NCI-H82 (cell line): ENCODE data around the gene SH3BGRL3.
A peak's percentile ranks its signal among the peaks of the same experiment; 100 is the strongest.

Experiments
- DNase-seq: peaks from one replicate; lab custom pipeline; 2025; lab: John Stamatoyannopoulos, UW

The SH3BGRL3 gene

DNA sequence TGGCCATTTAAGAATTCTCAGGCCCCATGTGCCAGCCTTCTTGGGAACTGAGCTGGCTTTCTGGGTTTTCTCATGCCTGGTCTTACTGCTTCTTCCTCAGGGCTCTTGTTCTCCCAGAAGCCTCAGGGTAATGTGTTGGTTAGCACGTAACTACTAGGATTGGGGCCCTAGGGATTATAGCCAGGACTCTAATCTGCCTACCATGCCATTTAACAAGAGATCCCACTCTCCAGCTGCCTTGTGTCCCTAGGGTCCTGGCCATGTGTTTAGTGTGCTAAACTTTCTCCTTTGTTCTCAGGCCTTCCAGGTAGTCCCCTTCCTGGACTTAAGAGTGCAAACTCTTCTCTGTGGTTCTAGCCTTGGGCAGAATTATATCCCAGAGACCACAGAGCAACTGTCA, 2.2 kb upstream of the SH3BGRL3 start:
- peak; percentile 94 for DNase-seq

- DNase-seq, result no peak
Observed at GRCh38 chr1:26278303-26278702, 1.6 kb upstream of the SH3BGRL3 start.

GRCh38 chr1:26278724-26279455, 996 bp upstream of the SH3BGRL3 start:
- DNase-seq, result peak; percentile 92

DNA sequence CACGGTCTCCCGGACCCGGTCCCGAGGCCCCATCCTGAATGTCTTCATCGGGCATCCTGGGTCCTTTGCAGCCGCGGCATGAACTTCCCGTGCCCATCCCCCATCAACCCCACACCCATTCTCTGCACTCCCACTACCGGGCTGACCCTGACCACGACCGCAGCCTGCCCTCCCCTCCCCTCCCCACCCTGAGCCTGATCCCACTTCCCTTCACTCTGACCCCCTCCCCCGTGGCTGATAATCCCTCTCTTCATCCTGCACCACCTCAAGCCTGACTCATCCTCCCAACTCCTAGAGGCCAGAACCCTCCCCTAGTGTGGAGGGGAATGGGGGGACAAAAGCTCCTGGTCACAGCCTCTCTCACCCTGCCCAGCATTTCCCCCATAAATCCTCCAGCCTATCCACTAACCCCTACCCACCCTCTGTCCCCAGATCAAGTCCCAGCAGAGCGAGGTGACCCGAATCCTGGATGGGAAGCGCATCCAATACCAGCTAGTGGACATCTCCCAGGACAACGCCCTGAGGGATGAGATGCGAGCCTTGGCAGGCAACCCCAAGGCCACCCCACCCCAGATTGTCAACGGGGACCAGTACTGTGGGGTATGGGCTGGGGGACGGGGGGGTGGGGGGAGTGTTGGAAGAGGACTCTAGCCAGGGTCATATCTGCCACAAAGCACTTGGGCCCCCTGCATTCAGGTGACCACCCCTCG, 602 bp downstream of the SH3BGRL3 start:
- peak; percentile 77 for DNase-seq

- DNase-seq, result no peak
Observed at GRCh38 chr1:26281091-26281958, 1.4 kb downstream of the SH3BGRL3 start.

DNA sequence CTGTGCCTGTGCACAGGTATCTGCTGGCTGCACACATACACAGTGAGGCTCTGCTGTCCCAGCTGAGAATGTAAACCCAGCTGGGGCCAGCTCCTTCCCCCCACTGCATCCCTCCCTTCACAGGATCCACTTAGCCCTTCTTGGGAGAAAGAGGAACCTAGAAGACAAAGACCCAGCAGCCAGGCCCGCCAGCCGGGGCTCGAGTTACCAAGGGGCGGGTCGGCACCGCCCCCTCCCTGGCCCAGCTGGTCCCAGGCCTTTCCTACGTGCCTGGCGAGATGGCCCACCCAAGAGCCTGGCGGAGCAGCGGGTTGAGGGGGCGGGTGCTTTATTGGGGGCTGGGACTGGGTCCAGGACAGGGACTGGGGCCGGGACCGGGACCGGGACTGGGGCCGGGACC, 2.1 kb downstream of the SH3BGRL3 start:
- peak; percentile 28 for DNase-seq

GRCh38 chr1:26282401-26282918, 2.6 kb downstream of the SH3BGRL3 start:
- DNase-seq, result no peak

DNA sequence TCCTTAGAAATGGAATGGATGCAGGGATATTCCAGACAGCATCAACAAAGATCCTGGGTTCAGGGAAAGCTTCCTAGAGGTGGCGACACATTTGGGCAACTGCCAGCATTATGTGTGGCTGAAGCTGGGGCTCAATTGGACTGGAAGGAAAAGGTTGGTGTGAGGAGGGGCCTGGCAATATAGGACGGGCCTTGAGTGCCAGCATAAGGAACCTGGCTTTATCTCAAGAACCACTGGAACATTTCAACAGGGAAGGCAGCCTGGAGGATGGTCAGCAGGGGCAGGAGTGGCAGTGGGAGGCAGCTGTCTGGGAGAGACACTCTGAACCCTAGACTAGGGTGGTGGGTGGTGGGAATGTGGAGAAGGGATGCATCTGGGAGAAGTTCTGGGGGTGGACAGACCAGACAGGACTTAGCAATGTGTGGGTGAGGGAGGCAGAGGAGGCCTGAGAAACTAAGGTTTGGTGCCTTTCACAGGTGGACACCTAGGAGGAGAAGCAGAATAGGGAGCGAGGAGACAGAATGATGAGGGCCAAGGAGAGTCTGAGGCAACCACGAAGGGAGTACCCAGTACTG, 3.5 kb downstream of the SH3BGRL3 start:
- no peak for DNase-seq

DNA sequence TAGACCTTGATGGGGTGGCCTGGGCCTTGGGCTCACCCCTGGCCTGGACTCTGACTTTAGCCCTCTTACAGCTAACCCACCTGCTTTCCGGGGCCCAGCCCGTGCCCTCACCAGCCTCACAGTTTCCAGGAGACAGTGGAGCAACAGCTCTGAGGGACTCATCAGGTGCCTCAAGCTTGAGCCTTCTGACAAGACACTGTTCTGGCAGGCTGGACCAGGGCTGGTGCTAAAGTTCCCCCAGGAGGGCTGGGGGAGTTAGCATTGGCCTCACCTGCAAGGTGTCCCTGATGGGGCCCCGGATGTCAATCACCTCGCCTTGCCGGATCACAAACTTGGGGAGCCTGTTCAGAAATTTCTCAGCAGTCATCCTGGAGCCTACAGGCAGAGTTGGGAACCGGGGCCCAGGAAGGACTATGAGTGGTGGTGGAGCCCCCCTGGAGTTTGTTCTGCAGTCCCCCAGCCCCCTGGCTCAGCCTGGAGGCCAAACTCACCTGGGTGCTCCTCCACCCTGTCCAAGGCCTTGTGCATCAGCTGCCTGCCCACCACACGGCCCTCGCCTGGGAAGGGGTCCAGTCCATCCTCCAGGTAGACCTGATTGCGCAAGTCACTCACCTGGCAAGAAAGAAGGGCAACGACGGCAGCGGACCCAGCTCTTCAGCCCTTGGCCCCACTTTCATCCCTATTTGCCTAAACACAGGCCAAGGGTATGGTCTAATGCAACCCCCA, 4.1 kb downstream of the SH3BGRL3 start:
- DNase-seq, result no peak

DNA sequence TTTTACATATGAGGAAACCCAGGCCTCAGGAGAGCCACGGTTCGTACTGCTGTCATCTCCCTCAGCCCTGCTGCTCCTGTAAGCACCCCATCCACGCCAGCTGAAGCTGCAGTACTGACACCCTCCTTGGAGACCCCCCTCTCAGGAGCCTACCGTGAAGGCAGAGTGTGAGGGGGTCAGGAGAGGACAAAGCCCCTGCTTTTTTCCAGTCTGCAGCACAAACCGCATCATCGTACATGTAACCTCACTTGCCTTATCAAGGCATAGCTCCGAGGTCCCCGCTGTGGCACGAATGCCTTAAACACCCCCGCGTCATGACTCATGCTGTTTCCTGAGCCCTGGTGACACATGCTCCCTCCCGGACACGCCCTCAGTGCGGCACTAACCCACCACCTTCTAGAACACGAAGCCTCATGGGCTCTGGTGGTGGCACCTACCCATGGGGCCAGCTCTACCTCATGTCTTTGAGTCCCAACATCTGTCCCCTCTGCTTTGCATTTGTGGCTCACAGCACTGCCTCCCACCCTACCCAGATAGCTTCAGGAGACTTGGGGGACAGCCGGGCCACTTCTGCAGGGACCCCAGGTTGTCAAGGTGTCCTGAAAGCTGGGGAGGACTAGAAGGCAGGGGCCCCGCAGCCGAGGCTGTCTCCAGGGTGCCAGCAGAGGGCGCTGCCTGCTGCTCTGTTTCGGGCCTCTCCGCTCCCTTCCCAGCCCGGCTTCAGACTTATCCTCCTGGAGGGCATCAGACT, 4.9 kb downstream of the SH3BGRL3 start:
- DNase-seq, result peak; percentile 81

GRCh38 chr1:26285366-26286063, 5.6 kb downstream of the SH3BGRL3 start:
- peak; percentile 75 for DNase-seq

- no peak for DNase-seq
Observed at GRCh38 chr1:26286064-26286416, 6.2 kb downstream of the SH3BGRL3 start.

- DNase-seq, result peak; percentile 41
Observed at GRCh38 chr1:26287033-26287711, 7.3 kb downstream of the SH3BGRL3 start.

- DNase-seq, result no peak
Observed at GRCh38 chr1:26287811-26288210, 7.9 kb downstream of the SH3BGRL3 start.

DNA sequence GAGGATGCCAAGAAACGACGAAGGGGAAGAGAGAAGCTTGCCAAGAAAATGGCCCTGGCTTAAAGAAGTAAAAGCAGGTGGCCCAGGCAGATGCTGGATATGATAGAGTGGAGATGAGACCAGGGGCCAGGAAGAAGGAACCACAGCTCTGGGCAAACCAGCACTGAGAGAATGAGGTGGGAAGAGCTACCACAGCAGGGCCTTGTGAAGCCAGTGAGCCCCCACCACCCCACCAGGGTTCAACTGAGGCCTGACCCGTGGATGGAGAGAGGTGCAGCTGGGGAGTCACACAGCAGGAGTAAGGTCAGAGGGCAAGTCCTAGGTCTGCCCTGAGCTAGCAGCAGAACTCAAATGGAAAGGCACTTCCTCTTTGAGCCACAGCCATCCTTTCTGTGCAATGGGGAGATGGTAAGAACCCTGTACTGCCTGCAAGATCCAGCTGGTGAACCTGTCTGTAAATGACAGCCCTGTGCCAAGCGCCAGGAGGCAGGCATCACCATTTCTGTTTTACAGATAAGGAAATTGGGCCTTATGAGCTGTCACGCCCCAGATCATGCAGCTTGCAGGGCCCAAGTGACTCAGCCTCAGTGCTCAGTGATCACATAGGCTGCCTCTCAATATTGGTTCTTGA, 8.5 kb downstream of the SH3BGRL3 start:
- DNase-seq, result no peak

DNA sequence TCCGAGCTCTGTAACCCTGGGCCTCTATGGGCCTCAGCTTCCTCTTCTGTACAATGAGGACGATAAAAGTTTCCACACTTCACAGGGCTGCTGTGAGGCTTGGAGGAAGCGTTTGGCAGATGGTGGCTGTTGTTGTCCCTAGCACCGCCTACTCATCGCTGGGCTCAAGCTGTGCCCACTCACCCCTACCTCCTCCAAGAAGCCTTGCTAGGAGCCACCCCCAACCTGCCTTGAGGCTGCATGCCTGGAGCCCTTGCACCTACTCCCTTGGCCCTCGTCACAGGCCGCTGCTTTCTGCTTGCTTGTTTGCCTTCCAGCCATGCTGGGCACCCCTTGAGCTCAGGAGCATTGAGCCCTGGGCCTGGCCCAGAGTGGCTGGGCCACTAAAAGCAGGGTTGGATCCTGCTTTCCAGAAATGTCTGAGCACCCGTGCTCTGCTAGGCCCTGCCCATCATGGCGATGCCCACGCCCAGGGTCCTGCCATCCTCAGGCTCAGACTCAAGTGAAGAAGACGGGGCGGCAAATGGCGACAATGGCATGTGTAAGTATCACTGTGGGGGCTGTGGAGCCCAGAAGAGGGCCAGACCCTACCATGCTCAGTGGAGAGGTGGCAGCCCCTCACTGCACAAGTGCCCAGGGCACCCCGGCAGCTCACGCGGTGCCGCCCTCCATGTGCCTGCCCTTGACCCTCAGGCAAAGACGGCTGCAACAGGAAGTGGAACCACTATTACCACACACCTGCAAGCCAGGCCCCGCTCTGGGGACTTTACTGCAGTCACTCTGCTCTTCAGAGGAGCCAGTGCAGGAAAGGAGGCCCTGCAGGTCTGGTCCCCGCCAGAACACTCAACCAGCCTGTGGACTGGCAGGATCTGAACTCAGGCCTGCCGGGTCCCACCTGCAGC, 9.5 kb downstream of the SH3BGRL3 start:
- peak; percentile 43 for DNase-seq

DNA sequence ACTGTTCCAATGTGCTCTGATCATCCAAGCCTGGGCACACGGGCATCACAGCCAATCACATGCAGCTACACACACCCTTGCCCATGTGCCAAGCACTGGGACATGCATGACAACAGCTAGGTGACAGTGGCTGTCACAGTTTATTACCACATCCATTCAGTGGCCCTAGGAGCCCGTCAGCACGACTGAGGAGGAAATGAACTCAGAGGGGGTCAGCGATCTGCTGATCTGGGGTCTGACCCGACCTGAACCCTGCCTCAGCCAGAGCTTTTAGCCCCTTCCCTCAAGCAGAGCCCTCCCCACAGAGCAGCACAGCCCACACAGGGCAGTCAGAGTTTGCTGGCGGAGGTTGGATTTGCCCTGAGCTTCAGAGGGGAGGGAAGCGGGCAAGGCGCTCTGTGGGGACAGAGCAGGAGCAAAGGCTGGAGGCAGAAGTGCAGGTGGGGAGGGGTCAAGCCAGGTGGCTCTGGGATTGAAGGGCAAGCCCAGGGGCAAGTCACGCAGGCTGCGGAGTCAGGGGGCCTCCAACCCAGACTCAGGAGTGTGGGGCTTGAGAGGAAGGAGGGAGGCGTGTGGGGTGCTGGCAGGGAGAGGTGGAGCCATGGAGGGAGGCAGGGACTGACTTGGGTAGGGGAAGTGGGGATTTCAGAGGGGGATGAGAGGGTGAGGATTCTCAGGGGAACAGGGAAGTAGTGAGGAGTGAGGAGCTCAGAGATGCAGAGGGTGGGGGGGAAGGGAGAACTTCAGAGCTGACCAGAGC, 10.4 kb downstream of the SH3BGRL3 start:
- DNase-seq, result no peak
